CD4-positive, alpha-beta memory T cell (primary cell): ENCODE results near the gene TFIP11. TPM values are rescaled to one million over a fixed set of nuclear protein-coding genes. Genes with fewer than 3 reads are reported as not detected.

Source experiments
- CTCF ChIA-PET: fragments of 350-600 bp; sonication (Branson Sonifier 250); formaldehyde crosslinking; loops from one replicate; lab custom pipeline; 2021; ENCODE audit warnings: inconsistent platforms; ENCODE audit not compliant: partially characterized antibody; lab: Charles Lee
- POLR2A ChIA-PET: fragments of 350-600 bp; sonication (Branson Sonifier 250); formaldehyde crosslinking; loops from one replicate; lab custom pipeline; 2021; ENCODE audit not compliant: partially characterized antibody; lab: Charles Lee
- DNase-seq, 5 donors: peaks; one replicate each; pipeline versions ENCODE4 v3.0.0 to v3.0.0-alpha.2; 2020 to 2022; ENCODE audit warnings: mixed read lengths in 1 of 5
- H3K27ac ChIP-seq: one replicate; pipeline ENCODE4 v1.7.0; 2013; ENCODE audit warnings: low read depth, low read length
- H3K27me3 ChIP-seq: 2 replicates; pipeline ENCODE4 v1.7.0; 2013; ENCODE audit warnings: mild to moderate bottlenecking, low read length, moderate library complexity; ENCODE audit not compliant: insufficient read depth
- H3K36me3 ChIP-seq: 2 replicates; pipeline ENCODE4 v1.7.0; 2013; ENCODE audit warnings: mild to moderate bottlenecking, low read length, moderate library complexity; ENCODE audit not compliant: insufficient read depth
- H3K4me1 ChIP-seq: 2 replicates; pipeline ENCODE4 v1.7.0; 2013; ENCODE audit warnings: mild to moderate bottlenecking, low read length, moderate library complexity; ENCODE audit not compliant: insufficient read depth
- H3K4me3 ChIP-seq, 2 donors: one replicate each; pipeline ENCODE4 v1.7.0; 2013; ENCODE audit warnings: low read length in 2 of 2, mild to moderate bottlenecking in 1 of 2
- H3K9me3 ChIP-seq, 2 donors: one replicate each; pipeline ENCODE4 v1.7.0; 2013; ENCODE audit warnings: low read length in 2 of 2, control low read depth in 1 of 2; ENCODE audit not compliant: control insufficient read depth in 1 of 2
- H3K27ac Mint-ChIP-seq, 7 donors: one replicate each; pipeline ENCODE4 v1.8.0; 2020 to 2021; ENCODE audit warnings: mixed read lengths in 7 of 7, mild to moderate bottlenecking in 6 of 7, inconsistent platforms in 3 of 7, moderate library complexity in 3 of 7
- H3K27me3 Mint-ChIP-seq, 2 donors: one replicate each; pipeline ENCODE4 v1.8.0; 2020 to 2021; ENCODE audit warnings: mixed read lengths in 2 of 2
- H3K36me3 Mint-ChIP-seq, 2 donors: one replicate each; pipeline ENCODE4 v1.8.0; 2020 to 2021; ENCODE audit warnings: mixed read lengths in 2 of 2, inconsistent platforms in 1 of 2, mild to moderate bottlenecking in 1 of 2
- H3K4me1 Mint-ChIP-seq, 4 donors: one replicate each; pipeline ENCODE4 v1.8.0; 2020 to 2021; ENCODE audit warnings: mixed read lengths in 4 of 4, mild to moderate bottlenecking in 1 of 4
- H3K4me3 Mint-ChIP-seq, 8 donors: one replicate each; pipeline ENCODE4 v1.8.0; 2020 to 2021; ENCODE audit warnings: mixed read lengths in 8 of 8, mild to moderate bottlenecking in 7 of 8, moderate library complexity in 6 of 8, inconsistent platforms in 3 of 8
- H3K9me3 Mint-ChIP-seq, 8 donors: one replicate each; pipeline ENCODE4 v1.8.0; 2020 to 2021; ENCODE audit warnings: mixed read lengths in 8 of 8, mild to moderate bottlenecking in 5 of 8, inconsistent platforms in 3 of 8, moderate library complexity in 1 of 8
- intact Hi-C: fragments of 100-400 bp; cut with micrococcal nuclease; formaldehyde crosslinking; loops from one replicate; pipeline ENCODE4 v1.15.1; 2023
- polyA plus RNA-seq, 2 donors: library from polyadenylated mRNA; unstranded; fragments of 300-500 nt; fragmentation: Illumina TruSeq; gene quantifications; one replicate each; pipeline ENCODE4 v1.2.3, GENCODE V29; 2021
- total RNA-seq, 2 experiments: library from RNA; stranded (reverse); gene quantifications; one replicate each; pipeline ENCODE4 v1.2.3, GENCODE V29; 2021

The TFIP11 gene
- total and polyA plus RNA-seq, 4 experiments from 2014 or later: 22.2 to 74.5 (median 59.0) TPM

GRCh38 chr22:26499188-26499703 lies 13.0 kb downstream of the TFIP11 start:
- Histone ChIP-seq H3K4me3 (no peak overlapping the region), H3K27ac (no peak overlapping the region), H3K9me3 (no peaks in the 10 kb centered on the region), H3K36me3 (peaks cover 81% of the 10 kb centered on the region), H3K27me3 (no peaks in the 10 kb centered on the region), H3K4me1 (peaks cover 20% of the 10 kb centered on the region)
- intact Hi-C loops: no loop called here
- peaks cover 57 to 82% of the 10 kb centered on the region in 2 donors for H3K36me3 Mint-ChIP-seq
- POLR2A ChIA-PET: interaction anchor here (1.2 to 7.8 kb wide), 3 partner anchors 13 to 172 kb away, joined by 3 to 40 read pairs (median 6); partner anchors contain the start of genes HPS4, SRRD and TFIP11
- CTCF ChIA-PET: no interaction called here
- peaks cover 16 to 24% (median 22%) of the 10 kb centered on the region in 4 donors for H3K4me1 Mint-ChIP-seq
- DNase-seq: no peak
- H3K9me3 Mint-ChIP-seq: peaks cover 0 to 2% (median 0%) of the 10 kb centered on the region in 8 donors
- peak overlapping the region in 2 of 7 donors; percentile 63 to 73 for H3K27ac Mint-ChIP-seq
- H3K27me3 Mint-ChIP-seq: no peaks in the 10 kb centered on the region
- no peak overlapping the region for H3K4me3 Mint-ChIP-seq

- no peaks in the 10 kb centered on the region for H3K9me3 ChIP-seq
- Mint-ChIP-seq H3K36me3 (peaks cover 48 to 79% of the 10 kb centered on the region in 2 donors), H3K4me1 (peaks cover 0 to 3% (median 1%) of the 10 kb centered on the region in 4 donors), H3K27me3 (no peaks in the 10 kb centered on the region), H3K27ac (no peak overlapping the region), H3K9me3 (peaks cover 0 to 2% (median 0%) of the 10 kb centered on the region in 8 donors), H3K4me3 (no peak overlapping the region)
- no peaks in the 10 kb centered on the region for H3K27me3 ChIP-seq
- H3K4me3 ChIP-seq: no peak overlapping the region
- no peaks in the 10 kb centered on the region for H3K4me1 ChIP-seq
- no peak overlapping the region for H3K27ac ChIP-seq
- DNase-seq: no peak
- peaks cover 78% of the 10 kb centered on the region for H3K36me3 ChIP-seq
- CTCF ChIA-PET: no interaction called here
- intact Hi-C loops: no loop called here
- POLR2A ChIA-PET: interaction anchor here (0.9 to 1.2 kb wide), 2 partner anchors 13 kb away, joined by 3 read pairs; partner anchors contain the start of genes HPS4 and SRRD
These were observed 15.8 kb downstream of the TFIP11 start for GRCh38 chr22:26496456-26496855.

- H3K27me3 ChIP-seq: no peaks in the 10 kb centered on the region
- H3K36me3 Mint-ChIP-seq: peaks cover 48 to 81% of the 10 kb centered on the region in 2 donors
These were observed 17.8 kb downstream of the TFIP11 start for GRCh38 chr22:26494506-26494905.

GRCh38 chr22:26492220-26492619 lies 20.1 kb downstream of the TFIP11 start:
- H3K4me3 ChIP-seq: no peak overlapping the region
- peaks cover 87% of the 10 kb centered on the region for H3K36me3 ChIP-seq
- H3K4me1 Mint-ChIP-seq: peaks cover 0 to 2% (median under 1%) of the 10 kb centered on the region in 4 donors
- ChIA-PET POLR2A (interaction anchor here (1.2 kb wide), 2 partner anchors 8 to 9 kb away, joined by 3 read pairs; partner anchors contain the start of genes HPS4 and SRRD), CTCF (interaction anchor here (1.2 kb wide), 1 partner anchor 150 kb away, joined by 3 read pairs; no protein-coding TSS in a partner anchor)
- no peak for DNase-seq
- H3K27ac Mint-ChIP-seq: no peak overlapping the region
- H3K4me1 ChIP-seq: no peaks in the 10 kb centered on the region
- intact Hi-C loops: no loop called here
- no peaks in the 10 kb centered on the region for H3K27me3 ChIP-seq
- H3K27ac ChIP-seq: no peak overlapping the region
- peak overlapping the region in 1 of 8 donors; percentile 60 for H3K4me3 Mint-ChIP-seq
- no peaks in the 10 kb centered on the region for H3K27me3 Mint-ChIP-seq
- H3K9me3 Mint-ChIP-seq: no peaks in the 10 kb centered on the region
- H3K9me3 ChIP-seq: no peaks in the 10 kb centered on the region
- peaks cover 60 to 86% of the 10 kb centered on the region in 2 donors for H3K36me3 Mint-ChIP-seq

More at GRCh38 chr22:26494506-26494905, 17.8 kb downstream of the TFIP11 start:
- H3K4me3 Mint-ChIP-seq: no peak overlapping the region
- ChIA-PET POLR2A (interaction anchor here (1.2 kb wide), 1 partner anchor 11 kb away, joined by 7 read pairs; the partner anchor contains the start of genes HPS4 and SRRD), CTCF (interaction anchor here (1.0 kb wide), 1 partner anchor 9 kb away, joined by 4 read pairs; no protein-coding TSS in a partner anchor)
- Histone ChIP-seq H3K36me3 (peaks cover 81% of the 10 kb centered on the region), H3K4me1 (no peaks in the 10 kb centered on the region), H3K4me3 (no peak overlapping the region), H3K27ac (no peak overlapping the region), H3K9me3 (no peaks in the 10 kb centered on the region)
- H3K4me1 Mint-ChIP-seq: peaks cover 0 to 3% (median under 1%) of the 10 kb centered on the region in 4 donors
- intact Hi-C loops: no loop called here
- peaks cover 0 to under 1% (median 0%) of the 10 kb centered on the region in 8 donors for H3K9me3 Mint-ChIP-seq
- no peak for DNase-seq
- H3K27me3 Mint-ChIP-seq: no peaks in the 10 kb centered on the region
- H3K27ac Mint-ChIP-seq: peak overlapping the region in 3 of 7 donors; percentile 72 to 74 (median 73)

- peaks cover 19% of the 10 kb centered on the region for H3K4me1 ChIP-seq
- H3K9me3 ChIP-seq: no peaks in the 10 kb centered on the region
- H3K4me3 ChIP-seq: no peak overlapping the region
- Mint-ChIP-seq H3K4me3 (no peak overlapping the region), H3K27me3 (no peaks in the 10 kb centered on the region), H3K9me3 (no peaks in the 10 kb centered on the region), H3K36me3 (peaks cover 44 to 72% of the 10 kb centered on the region in 2 donors), H3K27ac (peak overlapping the region in 3 of 7 donors; percentile 67 to 80 (median 67)), H3K4me1 (peaks cover 15 to 20% (median 17%) of the 10 kb centered on the region in 4 donors)
- ChIA-PET CTCF (no interaction called here), POLR2A (interaction anchor here (0.6 to 1.1 kb wide), 2 partner anchors 11 to 152 kb away, joined by 3 read pairs; no protein-coding TSS in a partner anchor)
- H3K27me3 ChIP-seq: no peaks in the 10 kb centered on the region
- DNase-seq: no peak
- H3K27ac ChIP-seq: no peak overlapping the region
- intact Hi-C loops: no loop called here
- peaks cover 66% of the 10 kb centered on the region for H3K36me3 ChIP-seq
These were observed 22.7 kb downstream of the TFIP11 start for GRCh38 chr22:26489447-26490036.

GRCh38 chr22:26487996-26488395 lies 24.3 kb downstream of the TFIP11 start:
- Mint-ChIP-seq H3K9me3 (peaks cover 0 to 3% (median 0%) of the 10 kb centered on the region in 8 donors), H3K27me3 (no peaks in the 10 kb centered on the region), H3K36me3 (peaks cover 38 to 66% of the 10 kb centered on the region in 2 donors), H3K4me3 (no peak overlapping the region), H3K4me1 (peaks cover 21 to 36% (median 27%) of the 10 kb centered on the region in 4 donors), H3K27ac (peak overlapping the region in 5 of 7 donors; percentile 37 to 65 (median 42))
- ChIA-PET POLR2A (no interaction called here), CTCF (no interaction called here)
- peaks cover 27% of the 10 kb centered on the region for H3K4me1 ChIP-seq
- no peak overlapping the region for H3K27ac ChIP-seq
- peaks cover 52% of the 10 kb centered on the region for H3K36me3 ChIP-seq
- H3K9me3 ChIP-seq: no peaks in the 10 kb centered on the region
- H3K4me3 ChIP-seq: no peak overlapping the region
- DNase-seq: no peak
- H3K27me3 ChIP-seq: no peaks in the 10 kb centered on the region
- intact Hi-C loops: no loop called here

- H3K4me1 ChIP-seq: peaks cover 43% of the 10 kb centered on the region
- H3K27me3 ChIP-seq: no peaks in the 10 kb centered on the region
- no peak overlapping the region for H3K4me3 ChIP-seq
- ChIA-PET POLR2A (interaction anchor here (6.4 kb wide), 1 partner anchor 28 kb away, joined by 68 read pairs; the partner anchor contains the start of gene TFIP11), CTCF (no interaction called here)
- intact Hi-C loops: no loop called here
- H3K27me3 Mint-ChIP-seq: no peaks in the 10 kb centered on the region
- H3K9me3 Mint-ChIP-seq: peaks cover 0 to 3% (median 0%) of the 10 kb centered on the region in 8 donors
- DNase-seq: no peak
- no peak overlapping the region for H3K27ac ChIP-seq
- H3K36me3 ChIP-seq: peaks cover 37% of the 10 kb centered on the region
- peaks cover 34 to 52% (median 41%) of the 10 kb centered on the region in 4 donors for H3K4me1 Mint-ChIP-seq
- peak overlapping the region in 5 of 7 donors; percentile 2 to 93 (median 88) for H3K27ac Mint-ChIP-seq
- no peaks in the 10 kb centered on the region for H3K9me3 ChIP-seq
- peaks cover 31 to 60% of the 10 kb centered on the region in 2 donors for H3K36me3 Mint-ChIP-seq
- peak overlapping the region in 3 of 8 donors; percentile 42 to 61 (median 51) for H3K4me3 Mint-ChIP-seq
These were observed 25.9 kb downstream of the TFIP11 start for GRCh38 chr22:26486394-26486793.
